ENCODE results near the gene NRXN3.

The NRXN3 gene

GRCh38 chr14:79641371-79641770 lies 1471.2 kb downstream of the NRXN3 start:
- Histone ChIP-seq H3K27ac (ENCODE audit: poor library complexity, severe bottlenecking) (no peak overlapping the region), H3K4me1 (ENCODE audit: insufficient read depth, poor library complexity, severe bottlenecking) (no peaks in the 10 kb centered on the region), H3K27me3 (ENCODE audit: insufficient read depth, poor library complexity, severe bottlenecking) (no peaks in the 10 kb centered on the region), H3K9me3 (ENCODE audit: severe bottlenecking) (no peaks in the 10 kb centered on the region), H3K4me3 (ENCODE audit: severe bottlenecking) (no peak overlapping the region), H3K36me3 (ENCODE audit: low read depth) (no peaks in the 10 kb centered on the region)
- TF ChIP-seq CTCF (IDR thresholded peaks at IDR 0.05; ENCODE audit: poor library complexity, severe bottlenecking): no peak
- ATAC-seq (ENCODE audit: low read depth): no peak
- no peak for DNase-seq (ENCODE audit: low spot score)

- Histone ChIP-seq H3K4me1 (ENCODE audit: insufficient read depth, poor library complexity, severe bottlenecking) (no peaks in the 10 kb centered on the region), H3K4me3 (ENCODE audit: severe bottlenecking) (no peak overlapping the region), H3K27me3 (ENCODE audit: insufficient read depth, poor library complexity, severe bottlenecking) (no peaks in the 10 kb centered on the region), H3K9me3 (ENCODE audit: severe bottlenecking) (no peaks in the 10 kb centered on the region), H3K36me3 (ENCODE audit: low read depth) (no peaks in the 10 kb centered on the region), H3K27ac (ENCODE audit: poor library complexity, severe bottlenecking) (no peak overlapping the region)
- ATAC-seq (ENCODE audit: low read depth) (no peak), DNase-seq (ENCODE audit: low spot score) (no peak)
- TF ChIP-seq CTCF (IDR thresholded peaks at IDR 0.05; ENCODE audit: poor library complexity, severe bottlenecking): no peak
Observed at GRCh38 chr14:79643132-79643531, 1473.0 kb downstream of the NRXN3 start.

- no peaks in the 10 kb centered on the region for H3K27me3 ChIP-seq (ENCODE audit: insufficient read depth, poor library complexity, severe bottlenecking)
- ATAC-seq (ENCODE audit: low read depth): no peak
- no peaks in the 10 kb centered on the region for H3K9me3 ChIP-seq (ENCODE audit: severe bottlenecking)
- H3K4me3 ChIP-seq (ENCODE audit: severe bottlenecking): no peak overlapping the region
- H3K4me1 ChIP-seq (ENCODE audit: insufficient read depth, poor library complexity, severe bottlenecking): no peaks in the 10 kb centered on the region
- no peak for DNase-seq (ENCODE audit: low spot score)
- no peaks in the 10 kb centered on the region for H3K36me3 ChIP-seq (ENCODE audit: low read depth)
- TF ChIP-seq CTCF (IDR thresholded peaks at IDR 0.05; ENCODE audit: poor library complexity, severe bottlenecking): no peak
- no peak overlapping the region for H3K27ac ChIP-seq (ENCODE audit: poor library complexity, severe bottlenecking)
Observed at GRCh38 chr14:79645753-79646362, 1475.7 kb downstream of the NRXN3 start.

- no peak for DNase-seq (ENCODE audit: low spot score)
- Histone ChIP-seq H3K36me3 (ENCODE audit: low read depth) (no peaks in the 10 kb centered on the region), H3K27ac (ENCODE audit: poor library complexity, severe bottlenecking) (no peak overlapping the region), H3K4me1 (ENCODE audit: insufficient read depth, poor library complexity, severe bottlenecking) (no peaks in the 10 kb centered on the region), H3K27me3 (ENCODE audit: insufficient read depth, poor library complexity, severe bottlenecking) (no peaks in the 10 kb centered on the region), H3K9me3 (ENCODE audit: severe bottlenecking) (peaks cover 2% of the 10 kb centered on the region), H3K4me3 (ENCODE audit: severe bottlenecking) (no peak overlapping the region)
- TF ChIP-seq CTCF (IDR thresholded peaks at IDR 0.05; ENCODE audit: poor library complexity, severe bottlenecking): no peak
- no peak for ATAC-seq (ENCODE audit: low read depth)
Observed at GRCh38 chr14:79649856-79650255, 1479.7 kb downstream of the NRXN3 start.

GRCh38 chr14:79652513-79653307 lies 1482.5 kb downstream of the NRXN3 start:
- ATAC-seq (ENCODE audit: low read depth) (no peak), DNase-seq (ENCODE audit: low spot score) (no peak)
- Histone ChIP-seq H3K36me3 (ENCODE audit: low read depth) (no peaks in the 10 kb centered on the region), H3K4me3 (ENCODE audit: severe bottlenecking) (no peak overlapping the region), H3K27me3 (ENCODE audit: insufficient read depth, poor library complexity, severe bottlenecking) (no peaks in the 10 kb centered on the region), H3K9me3 (ENCODE audit: severe bottlenecking) (peaks cover 6% of the 10 kb centered on the region), H3K27ac (ENCODE audit: poor library complexity, severe bottlenecking) (no peak overlapping the region), H3K4me1 (ENCODE audit: insufficient read depth, poor library complexity, severe bottlenecking) (no peaks in the 10 kb centered on the region)
- no peak for TF ChIP-seq CTCF (IDR thresholded peaks at IDR 0.05; ENCODE audit: poor library complexity, severe bottlenecking)

Measured in RWPE2 (cell line).